AG09319 (cell line): ENCODE results near the gene KCNG2.
"Not testable (repeated sequence)": the region's sequence is repeated elsewhere in the genome, so short reads cannot be mapped to it uniquely, and the experiment has no call there.

Experiments used
- DNase-seq: peaks from one replicate; pipeline ENCODE4 v3.0.0-alpha.2; 2010; ENCODE audit warnings: low read depth; ENCODE audit errors: extremely low read depth
- TF ChIP-seq, protein P1 (sequence below): IDR thresholded peaks from 2 replicates; pipeline ENCODE4 v1.5.1; 2011; ENCODE audit warnings: low read depth, mild to moderate bottlenecking, inconsistent platforms, low read length, moderate library complexity

KCNG2 gene

DNA sequence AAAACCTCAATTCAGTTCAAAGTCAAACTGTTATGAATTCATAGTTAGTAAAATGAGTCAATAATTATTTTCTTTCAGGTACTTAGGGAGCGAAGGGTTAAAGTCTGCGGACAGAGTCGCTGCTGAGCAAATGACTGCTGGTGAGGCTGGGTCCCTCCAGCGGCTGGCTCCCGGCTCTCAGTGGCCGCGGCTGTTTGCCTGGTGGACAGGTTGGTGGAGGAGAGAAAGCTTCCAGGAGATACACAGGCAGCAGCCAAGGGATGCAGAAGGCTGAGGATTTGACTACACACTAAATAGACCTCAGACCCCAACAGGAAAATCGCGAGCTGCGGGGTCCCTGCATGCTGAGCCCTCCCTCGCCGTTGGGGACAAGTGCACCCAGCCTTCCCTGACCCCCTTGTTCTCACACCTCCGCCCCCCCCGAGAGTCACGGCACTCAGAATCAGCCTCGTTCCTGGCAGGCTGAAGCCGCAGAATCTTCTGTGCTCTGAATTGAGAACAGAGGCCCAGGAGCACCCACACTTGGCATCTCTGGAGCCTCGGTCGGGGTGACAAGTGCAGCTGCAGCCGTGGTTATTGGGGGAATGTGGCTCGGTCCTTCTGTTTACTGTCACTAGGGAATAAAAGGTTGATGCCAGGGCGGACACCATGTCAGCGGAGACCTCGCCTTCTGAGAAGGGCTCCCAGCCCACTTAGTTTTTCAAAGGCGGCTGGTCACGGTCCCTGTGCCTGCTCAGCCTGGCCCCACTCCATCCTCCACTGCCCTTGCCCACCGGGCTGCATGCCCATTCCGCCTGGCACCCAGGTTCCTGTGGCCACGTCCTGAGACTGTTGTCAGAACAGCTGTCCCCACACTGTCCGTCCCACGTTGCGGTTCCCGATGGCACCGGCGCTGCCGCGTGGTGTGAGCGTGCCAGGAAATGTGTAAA, 79.7 kb downstream of the KCNG2 start:
- TF ChIP-seq, protein P1, sequence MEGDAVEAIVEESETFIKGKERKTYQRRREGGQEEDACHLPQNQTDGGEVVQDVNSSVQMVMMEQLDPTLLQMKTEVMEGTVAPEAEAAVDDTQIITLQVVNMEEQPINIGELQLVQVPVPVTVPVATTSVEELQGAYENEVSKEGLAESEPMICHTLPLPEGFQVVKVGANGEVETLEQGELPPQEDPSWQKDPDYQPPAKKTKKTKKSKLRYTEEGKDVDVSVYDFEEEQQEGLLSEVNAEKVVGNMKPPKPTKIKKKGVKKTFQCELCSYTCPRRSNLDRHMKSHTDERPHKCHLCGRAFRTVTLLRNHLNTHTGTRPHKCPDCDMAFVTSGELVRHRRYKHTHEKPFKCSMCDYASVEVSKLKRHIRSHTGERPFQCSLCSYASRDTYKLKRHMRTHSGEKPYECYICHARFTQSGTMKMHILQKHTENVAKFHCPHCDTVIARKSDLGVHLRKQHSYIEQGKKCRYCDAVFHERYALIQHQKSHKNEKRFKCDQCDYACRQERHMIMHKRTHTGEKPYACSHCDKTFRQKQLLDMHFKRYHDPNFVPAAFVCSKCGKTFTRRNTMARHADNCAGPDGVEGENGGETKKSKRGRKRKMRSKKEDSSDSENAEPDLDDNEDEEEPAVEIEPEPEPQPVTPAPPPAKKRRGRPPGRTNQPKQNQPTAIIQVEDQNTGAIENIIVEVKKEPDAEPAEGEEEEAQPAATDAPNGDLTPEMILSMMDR = no peak

DNA sequence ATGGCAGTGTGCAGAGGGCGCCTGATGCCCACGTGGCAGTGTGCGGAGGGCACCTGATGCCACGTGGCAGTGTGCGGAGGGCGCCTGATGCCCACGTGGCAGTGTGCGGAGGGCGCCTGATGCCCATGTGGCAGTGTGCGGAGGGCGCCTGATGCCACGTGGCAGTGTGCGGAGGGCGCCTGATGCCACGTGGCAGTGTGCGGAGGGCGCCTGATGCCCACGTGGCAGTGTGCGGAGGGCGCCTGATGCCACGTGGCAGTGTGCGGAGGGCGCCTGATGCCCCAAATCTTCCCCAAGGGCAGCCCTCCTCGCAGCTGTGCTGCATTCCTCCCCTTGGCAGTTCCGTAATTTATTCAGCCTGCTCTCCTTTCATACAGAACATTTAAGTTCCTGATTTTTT, 80.5 kb downstream of the KCNG2 start:
- DNase-seq = not testable (repeated sequence)

More for the DNA sequence above, 79.7 kb downstream of the KCNG2 start:
- DNase-seq = no peak

- DNase-seq = no peak
- TF ChIP-seq, protein P1 = no peak
These were observed 81.1 kb downstream of the KCNG2 start for GRCh38 chr18:79878741-79879378.

DNA sequence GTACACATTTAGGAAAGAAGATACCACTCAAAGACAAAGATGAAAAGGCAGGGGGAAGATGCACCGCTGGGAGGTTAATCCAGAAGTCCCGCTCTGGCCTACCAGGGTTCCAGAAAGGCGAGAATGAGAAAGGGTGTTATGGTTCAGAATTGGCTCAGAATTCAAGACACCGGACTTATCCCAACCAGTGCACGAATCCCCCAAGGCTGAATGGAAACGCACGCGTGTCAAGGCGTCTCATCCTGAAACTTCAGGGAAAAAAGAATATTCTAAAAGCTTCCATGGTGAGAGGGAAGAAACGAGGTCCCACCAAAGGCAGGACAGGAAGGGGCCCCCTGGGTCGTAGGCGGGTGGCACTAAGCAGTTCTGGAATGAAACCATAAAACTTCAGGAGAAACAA, 81.8 kb downstream of the KCNG2 start:
- no peak for DNase-seq
- TF ChIP-seq, protein P1 = no peak

- TF ChIP-seq, protein P1 = no peak
- DNase-seq = no peak
These were observed 84.0 kb downstream of the KCNG2 start for GRCh38 chr18:79881695-79882094.

- TF ChIP-seq, protein P1 = no peak
- no peak for DNase-seq
These were observed 84.9 kb downstream of the KCNG2 start for GRCh38 chr18:79882522-79883241.

DNA sequence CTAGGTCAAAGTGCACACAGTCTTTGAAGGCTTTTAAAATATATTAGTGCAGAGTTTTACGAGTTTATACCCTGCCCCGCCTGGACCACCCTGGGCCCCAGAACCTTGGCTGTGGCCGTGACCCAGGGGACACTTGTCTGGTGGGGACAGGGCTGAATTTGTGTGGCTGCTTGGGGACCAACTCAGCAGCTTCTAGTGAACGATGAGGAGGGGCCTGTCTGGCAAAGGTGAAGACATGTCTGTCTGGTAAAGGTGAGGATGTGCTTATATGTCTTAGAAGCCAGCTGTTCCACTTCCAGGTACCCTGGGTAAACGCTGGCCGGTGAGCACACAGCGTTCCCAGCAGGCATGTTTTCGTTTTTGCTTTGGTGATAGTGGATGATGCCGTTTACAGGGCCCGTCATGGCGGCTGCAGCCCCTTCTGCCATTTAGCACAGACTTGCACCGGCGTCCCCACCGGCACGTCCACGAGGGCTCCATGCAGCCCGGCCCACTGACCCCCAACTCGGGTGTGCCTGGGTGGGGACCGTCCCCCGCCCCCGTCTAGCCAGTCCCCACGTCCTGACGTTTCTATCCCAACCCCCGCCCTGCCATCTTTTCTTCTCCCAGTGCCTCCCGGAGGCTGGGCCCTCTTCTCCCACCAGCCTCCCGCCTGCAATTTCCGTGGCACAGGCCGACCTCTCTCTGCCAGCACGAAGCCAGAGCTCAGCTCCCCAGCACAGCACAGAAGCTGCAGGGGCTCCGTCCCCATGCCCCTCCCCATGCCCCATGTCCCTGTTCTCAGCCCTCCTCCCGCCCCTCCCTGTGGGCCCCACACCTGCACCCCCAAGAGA, 85.9 kb downstream of the KCNG2 start:
- no peak for DNase-seq
- TF ChIP-seq, protein P1 = no peak
